OCI-LY1 (cell line): ENCODE results near the gene SMCHD1.

ENCODE experiments used
- EZH2 ChIP-seq: fragments of 200-600 bp; sonication (generic), shearing (Covaris generic); IDR thresholded peaks from 2 replicates; pipeline ENCODE4 v1.8.0; 2017; ENCODE audit warnings: borderline replicate concordance, mixed run types, mild to moderate bottlenecking, antibody characterized with exemption, low read length, moderate library complexity, mixed read lengths
- TF ChIP-seq, protein P1 (sequence below): fragments of 200-600 bp; sonication (generic), shearing (Covaris generic); IDR thresholded peaks from 2 replicates; pipeline ENCODE4 v1.5.1; 2017; ENCODE audit warnings: mild to moderate bottlenecking, antibody characterized with exemption, low read length, moderate library complexity, mixed read lengths

DNA sequence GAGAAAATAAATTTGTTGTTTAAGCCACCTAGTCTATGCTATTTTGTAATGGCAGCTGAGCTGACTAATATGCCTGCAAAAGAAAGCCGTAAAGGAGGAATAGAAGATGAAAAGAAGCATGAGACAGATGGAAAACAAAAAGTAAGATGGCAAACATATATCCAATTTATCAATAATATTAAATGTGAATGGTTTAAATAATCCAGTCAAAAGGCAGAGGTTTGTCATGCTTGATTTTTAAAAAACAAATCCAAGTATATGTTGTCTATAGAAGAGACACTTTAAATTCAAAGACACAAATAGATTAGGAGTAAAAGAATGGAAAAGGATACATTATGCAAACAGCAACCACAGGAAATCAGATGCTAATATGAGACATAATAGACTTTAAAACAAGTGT is 155.9 kb downstream of the SMCHD1 start:
- TF ChIP-seq, protein P1, sequence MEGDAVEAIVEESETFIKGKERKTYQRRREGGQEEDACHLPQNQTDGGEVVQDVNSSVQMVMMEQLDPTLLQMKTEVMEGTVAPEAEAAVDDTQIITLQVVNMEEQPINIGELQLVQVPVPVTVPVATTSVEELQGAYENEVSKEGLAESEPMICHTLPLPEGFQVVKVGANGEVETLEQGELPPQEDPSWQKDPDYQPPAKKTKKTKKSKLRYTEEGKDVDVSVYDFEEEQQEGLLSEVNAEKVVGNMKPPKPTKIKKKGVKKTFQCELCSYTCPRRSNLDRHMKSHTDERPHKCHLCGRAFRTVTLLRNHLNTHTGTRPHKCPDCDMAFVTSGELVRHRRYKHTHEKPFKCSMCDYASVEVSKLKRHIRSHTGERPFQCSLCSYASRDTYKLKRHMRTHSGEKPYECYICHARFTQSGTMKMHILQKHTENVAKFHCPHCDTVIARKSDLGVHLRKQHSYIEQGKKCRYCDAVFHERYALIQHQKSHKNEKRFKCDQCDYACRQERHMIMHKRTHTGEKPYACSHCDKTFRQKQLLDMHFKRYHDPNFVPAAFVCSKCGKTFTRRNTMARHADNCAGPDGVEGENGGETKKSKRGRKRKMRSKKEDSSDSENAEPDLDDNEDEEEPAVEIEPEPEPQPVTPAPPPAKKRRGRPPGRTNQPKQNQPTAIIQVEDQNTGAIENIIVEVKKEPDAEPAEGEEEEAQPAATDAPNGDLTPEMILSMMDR, result no peak
- no peak for TF ChIP-seq EZH2
